ENCODE measurements around the gene DGKD.

- TF ChIP-seq CTCF (IDR thresholded peaks at IDR 0.05; ENCODE audit: low read length) (no peak), EZH2phosphoT487 (IDR thresholded peaks at IDR 0.05; ENCODE audit: low read length) (no peak)
Observed at GRCh38 chr2:233358947-233359346, 4.7 kb downstream of the DGKD start.

All from MM.1S (cell line).